NCI-H128 (cell line): ENCODE data around the gene MAGEA9B.
A peak's percentile ranks its signal among the peaks of the same experiment; 100 is the strongest.
"Not testable (repeated sequence)": the region's sequence is repeated elsewhere in the genome, so short reads cannot be mapped to it uniquely, and the experiment has no call there.

Source experiments
- DNase-seq: peaks from one replicate; lab custom pipeline; 2025; ENCODE audit not compliant: unreplicated experiment; lab: John Stamatoyannopoulos, UW

Gene MAGEA9B

GRCh38 chrX:149571770-149572169 lies 15.5 kb downstream of the MAGEA9B start:
- DNase-seq: no peak

- DNase-seq: no peak
Observed at GRCh38 chrX:149570668-149571067, 16.6 kb downstream of the MAGEA9B start.

DNA sequence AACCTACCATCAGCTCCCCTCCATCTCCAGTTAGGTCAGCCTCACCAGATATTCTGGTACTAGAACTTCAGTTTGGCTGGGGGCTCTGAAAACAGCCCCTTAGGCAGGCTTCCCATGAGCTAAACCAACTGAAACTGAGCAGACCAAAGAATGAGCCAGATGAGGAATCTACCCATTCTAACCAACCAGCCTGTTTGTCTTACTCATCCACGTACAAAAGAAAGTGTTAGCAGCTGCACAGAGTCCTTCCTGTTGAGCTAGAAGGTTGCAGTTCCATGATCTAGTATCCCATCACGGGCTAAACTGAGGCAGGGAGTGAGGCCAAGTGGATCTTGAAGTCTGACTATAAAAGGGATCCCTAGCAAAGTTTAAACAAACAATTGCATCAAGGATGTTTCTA lies 17.5 kb downstream of the MAGEA9B start:
- DNase-seq: no peak

DNA sequence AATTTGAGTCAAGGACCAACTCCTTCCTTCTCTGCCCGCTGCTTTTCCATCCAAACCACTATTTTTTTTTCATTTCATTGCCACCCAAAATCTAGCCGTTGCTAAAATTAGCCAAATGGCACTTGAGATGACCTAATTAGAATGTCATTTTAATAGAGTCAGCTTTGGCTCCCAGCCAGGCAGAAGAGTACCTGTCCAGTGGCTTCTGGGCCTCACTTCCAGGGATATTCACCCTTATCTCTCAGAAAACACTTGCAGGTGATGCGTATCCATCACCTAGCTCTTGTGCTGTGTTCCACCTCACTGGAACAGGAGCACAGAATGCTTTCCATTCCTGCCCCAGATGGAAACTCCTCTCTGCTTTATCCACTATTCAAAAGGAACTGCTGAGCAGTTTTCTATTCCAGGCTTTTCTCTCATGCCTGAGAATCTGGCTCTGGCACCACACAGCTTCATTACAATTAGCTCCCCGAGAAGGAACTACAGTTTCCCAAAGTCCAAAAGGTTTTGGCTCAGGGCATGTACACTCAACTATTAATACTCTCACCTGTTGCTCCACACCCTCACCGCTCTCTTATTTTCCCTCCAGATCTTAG lies 18.5 kb downstream of the MAGEA9B start:
- no peak for DNase-seq

- no peak for DNase-seq
Observed at GRCh38 chrX:149567621-149568417, 19.4 kb downstream of the MAGEA9B start.

GRCh38 chrX:149563359-149563758 lies 23.9 kb downstream of the MAGEA9B start:
- DNase-seq: no peak

DNA sequence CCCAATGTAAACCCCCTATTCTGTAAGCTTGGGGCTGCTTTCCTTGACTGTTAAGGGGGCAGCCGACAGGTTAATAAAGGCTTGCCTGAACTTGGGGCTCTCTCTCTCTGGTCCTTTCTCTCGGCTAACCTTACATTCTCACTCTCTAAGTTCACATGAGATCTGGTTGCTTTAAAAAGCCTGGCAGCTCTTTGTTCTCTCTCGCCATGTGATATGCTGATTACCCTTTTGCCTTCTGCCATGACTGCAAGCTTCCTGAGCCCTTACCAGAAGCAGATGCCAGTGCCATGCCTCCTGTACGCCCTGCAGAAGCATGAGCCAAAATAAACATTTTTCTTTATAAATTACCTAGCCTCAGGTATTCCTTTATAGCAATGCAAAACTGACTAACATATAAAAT lies 32.0 kb downstream of the MAGEA9B start:
- DNase-seq: not testable (repeated sequence)

DNA sequence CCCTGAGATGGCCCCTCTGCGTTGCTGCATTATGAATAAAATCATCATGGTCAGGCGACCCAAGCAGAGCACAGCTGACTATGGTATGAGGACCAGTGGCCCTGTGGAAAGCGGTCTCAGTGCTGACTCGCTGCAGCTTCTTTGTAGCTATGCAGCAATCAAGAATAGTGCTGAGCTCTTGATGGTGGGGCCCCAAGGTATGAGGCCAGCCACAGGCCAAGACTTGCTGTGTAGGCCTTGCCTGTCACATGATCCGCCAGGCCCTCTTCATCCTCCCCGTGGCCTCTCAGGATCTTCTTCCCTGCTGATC lies 35.4 kb downstream of the MAGEA9B start:
- DNase-seq: not testable (repeated sequence)

DNA sequence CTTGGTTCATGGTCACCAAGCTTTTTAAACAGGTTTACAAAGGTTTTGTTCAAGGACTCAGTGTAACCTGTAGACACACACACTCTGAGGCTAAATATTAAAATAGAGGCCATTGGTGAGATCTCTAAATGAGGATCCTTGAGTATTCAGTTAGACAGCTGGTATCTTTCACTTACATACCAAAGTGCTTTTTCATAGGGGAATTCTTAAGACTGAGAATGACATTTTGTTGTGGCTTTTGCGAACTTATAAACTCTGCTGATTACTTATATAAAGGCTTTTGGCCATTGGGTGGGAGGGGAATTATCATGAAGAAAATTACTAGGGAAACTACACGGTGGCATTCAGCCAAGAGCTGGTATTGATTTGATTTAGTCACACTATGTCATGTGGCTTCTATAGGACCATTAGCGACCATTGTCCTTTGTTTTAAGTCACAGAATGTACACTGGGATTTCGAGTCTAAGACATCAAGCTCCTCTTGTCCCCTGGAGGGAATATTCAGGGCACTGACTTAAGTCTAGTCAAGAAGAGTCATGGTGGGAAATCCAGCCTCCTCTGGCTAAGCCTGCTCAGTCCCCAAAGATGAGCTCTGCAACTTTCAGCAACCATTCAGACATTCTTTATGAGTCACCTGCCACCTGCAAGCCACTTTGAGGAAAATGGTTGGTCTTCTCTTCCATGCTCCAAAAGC lies 35.9 kb downstream of the MAGEA9B start:
- DNase-seq: not testable (repeated sequence)

DNA sequence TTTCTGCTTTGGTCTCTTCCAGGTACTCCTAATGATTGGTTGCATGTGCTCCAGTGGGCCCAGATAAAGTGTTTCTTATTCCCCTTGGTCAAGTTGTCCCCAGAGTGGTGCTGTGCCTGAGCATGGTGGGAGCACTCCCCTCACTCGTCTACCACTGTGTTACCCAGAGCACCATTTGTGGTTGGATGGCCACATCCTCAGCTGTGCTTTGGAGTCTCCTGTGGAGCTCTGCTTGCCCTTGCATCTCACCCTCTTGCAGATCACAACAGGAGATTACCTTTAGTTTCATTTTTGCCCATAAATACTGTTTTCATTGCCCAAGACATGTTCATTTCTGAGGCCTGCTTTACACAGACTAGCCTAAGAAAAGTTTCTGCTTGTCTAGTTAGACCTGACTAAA lies 36.8 kb downstream of the MAGEA9B start:
- not testable (repeated sequence) for DNase-seq

- not testable (repeated sequence) for DNase-seq
Observed at GRCh38 chrX:149549701-149550100, 37.6 kb downstream of the MAGEA9B start, which contains the start of gene HSFX3. TSS of gene HSFX3 (minus strand) at chrX:149549924. CDS start at chrX:149549852, 72 bp downstream.

DNA sequence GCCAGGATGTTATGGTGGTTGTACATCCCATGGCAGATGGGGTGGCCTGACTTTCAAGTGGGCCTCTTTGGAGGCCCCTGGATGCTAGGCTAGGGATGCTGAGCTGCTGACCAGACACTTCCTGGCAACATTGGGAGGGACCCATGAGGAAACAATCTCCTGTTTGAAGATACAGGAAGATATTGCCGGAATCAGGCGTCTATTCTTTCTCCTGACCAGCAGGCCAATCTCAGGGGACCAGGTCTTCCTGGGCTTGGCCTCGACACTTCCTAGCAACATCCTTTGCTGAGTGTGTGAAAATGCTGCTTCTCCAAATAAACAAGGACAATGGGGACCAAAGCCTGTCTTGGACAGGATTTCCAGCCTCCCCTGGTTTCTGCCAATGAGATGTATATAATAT lies 39.5 kb downstream of the MAGEA9B start:
- DNase-seq: not testable (repeated sequence)

GRCh38 chrX:149546962-149547361 lies 40.3 kb downstream of the MAGEA9B start:
- DNase-seq: not testable (repeated sequence)

- DNase-seq: not testable (repeated sequence)
Observed at GRCh38 chrX:149545545-149546543, 41.4 kb downstream of the MAGEA9B start.

- DNase-seq: no peak
Observed at GRCh38 chrX:149541521-149542047, 45.7 kb downstream of the MAGEA9B start.

- DNase-seq: peak; percentile 81
Observed at GRCh38 chrX:149540621-149541520, 46.4 kb downstream of the MAGEA9B start, which contains the start of gene EOLA1. TSS of gene EOLA1 (plus strand) at chrX:149541012. CDS start at chrX:149545631, 4,619 bp downstream.

- DNase-seq: peak; percentile 71
Observed at GRCh38 chrX:149540131-149540620, 47.1 kb downstream of the MAGEA9B start.

DNA sequence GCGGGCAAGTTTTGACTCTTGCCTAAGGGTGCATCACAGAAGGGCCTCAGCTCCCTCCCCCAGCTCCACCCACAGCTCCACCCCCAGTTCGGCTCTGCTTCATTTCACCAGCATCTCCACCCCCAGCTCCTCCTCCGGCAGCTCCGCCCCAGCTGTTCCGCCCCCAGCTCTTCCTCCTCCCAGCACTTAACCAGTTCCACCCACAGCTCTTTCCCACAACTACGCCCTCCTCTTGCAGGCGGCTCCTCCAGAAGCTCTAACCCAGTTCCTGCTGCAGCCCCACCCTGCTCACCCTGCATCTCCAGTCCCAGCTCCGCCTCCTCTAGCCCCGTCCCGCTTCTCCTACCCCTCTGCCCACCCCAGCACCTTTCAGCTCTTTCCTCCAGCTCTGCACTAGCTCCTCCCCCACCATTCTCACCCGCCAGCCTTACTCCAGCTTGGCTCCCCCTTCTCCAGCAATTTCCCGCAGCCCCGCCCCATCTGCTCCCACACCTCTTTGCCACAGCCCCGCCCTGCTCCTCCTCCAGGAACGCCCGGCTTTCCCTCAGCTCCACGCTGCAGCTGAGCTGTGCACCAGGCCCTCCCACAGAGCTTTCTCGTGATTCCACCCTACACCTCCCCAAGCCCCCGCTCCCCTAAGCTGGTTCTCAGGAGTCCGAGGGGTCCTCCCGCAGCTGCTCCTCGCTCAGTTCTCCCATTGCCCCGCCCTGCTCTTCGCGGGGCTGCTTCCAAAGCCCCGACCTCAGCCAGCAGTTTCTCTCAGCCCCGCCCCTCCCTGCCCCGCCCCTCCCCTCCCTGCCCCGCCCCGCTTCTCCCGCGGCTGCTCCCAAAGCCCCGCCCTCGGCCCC lies 47.8 kb downstream of the MAGEA9B start:
- DNase-seq: peak; percentile 54
